Stimulated activated CD8-positive, alpha-beta memory T cell treated with anti-CD3 and anti-CD28 coated beads, Interleukin-7, amount 100 ng/mL, for 48 hours (primary cell): ENCODE data around the gene CEP152.

ENCODE experiments used
- DNase-seq, 2 donors: peaks; one replicate each; pipeline ENCODE4 v3.0.0-alpha.2; 2020; ENCODE audit warnings: low read depth in 1 of 2; ENCODE audit errors: extremely low read depth in 1 of 2

CEP152 gene

DNA sequence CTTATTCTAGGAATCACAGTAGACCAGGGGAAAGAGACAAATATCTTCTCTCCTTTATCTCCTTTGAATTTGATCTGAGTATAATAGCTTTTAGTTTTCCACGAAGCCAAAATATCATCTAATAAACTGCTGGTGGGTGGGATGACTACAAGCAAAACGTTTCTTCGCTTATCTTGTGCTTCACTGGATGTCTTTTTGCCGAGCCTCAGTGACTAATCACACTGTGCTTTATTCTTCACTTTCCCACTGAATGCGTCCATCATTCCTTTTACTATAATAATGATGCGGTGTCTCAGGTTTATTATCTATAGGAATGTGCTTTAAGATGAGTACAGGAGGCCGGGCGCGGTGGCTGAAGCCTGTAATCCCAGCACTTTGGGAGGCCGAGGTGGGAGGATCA lies 32.5 kb downstream of the CEP152 start:
- DNase-seq = no peak

DNA sequence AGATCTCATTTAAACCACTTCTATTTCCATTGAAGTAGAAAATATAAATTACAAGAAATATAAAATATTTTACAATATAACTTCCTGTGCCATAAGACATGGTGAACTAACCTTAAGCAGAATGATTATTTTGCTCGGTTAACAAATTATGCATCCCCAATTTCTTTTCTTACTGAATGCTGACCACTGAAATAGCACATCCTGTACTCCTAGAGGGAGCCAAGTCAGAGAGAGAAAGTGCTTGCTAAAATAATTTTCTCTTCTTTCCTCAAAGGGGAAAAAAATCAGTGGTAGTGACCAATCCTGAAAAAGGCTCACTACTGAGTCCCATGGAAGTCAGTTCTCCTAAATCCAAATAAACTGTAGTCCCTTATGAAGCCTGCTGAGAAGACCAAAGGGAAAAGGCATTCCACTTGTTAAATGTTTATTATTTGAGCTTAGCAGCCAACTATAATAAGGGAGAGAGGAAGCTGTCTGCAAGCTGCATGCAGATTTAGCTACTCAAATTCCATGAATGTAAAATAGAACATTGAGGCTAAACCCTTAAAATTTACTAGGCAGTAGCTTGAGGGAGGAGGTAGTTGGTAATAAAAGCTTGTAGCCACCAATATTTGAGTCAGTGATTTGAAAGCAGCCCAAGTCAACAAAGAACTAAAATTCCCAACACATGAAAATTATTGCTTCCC lies 33.1 kb downstream of the CEP152 start:
- no peak for DNase-seq

DNA sequence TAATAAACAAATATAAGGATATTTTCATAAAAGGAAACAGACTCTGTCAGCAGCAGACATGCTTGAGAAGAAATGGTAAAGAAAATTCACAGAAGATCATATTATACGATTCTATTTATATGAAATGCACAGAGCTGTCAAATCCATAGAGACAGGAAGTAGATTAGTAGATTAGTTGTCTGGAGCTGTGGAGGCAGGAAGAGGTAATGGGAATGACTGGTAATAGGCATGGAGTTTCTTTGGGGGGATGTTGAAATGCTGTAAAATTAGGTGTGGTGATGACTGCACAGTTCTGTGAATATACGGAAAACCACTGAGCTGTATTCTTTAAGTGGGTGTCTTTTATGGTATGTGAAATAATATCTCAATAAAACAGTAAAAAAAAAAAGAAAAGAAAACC lies 35.3 kb downstream of the CEP152 start:
- no peak for DNase-seq

DNA sequence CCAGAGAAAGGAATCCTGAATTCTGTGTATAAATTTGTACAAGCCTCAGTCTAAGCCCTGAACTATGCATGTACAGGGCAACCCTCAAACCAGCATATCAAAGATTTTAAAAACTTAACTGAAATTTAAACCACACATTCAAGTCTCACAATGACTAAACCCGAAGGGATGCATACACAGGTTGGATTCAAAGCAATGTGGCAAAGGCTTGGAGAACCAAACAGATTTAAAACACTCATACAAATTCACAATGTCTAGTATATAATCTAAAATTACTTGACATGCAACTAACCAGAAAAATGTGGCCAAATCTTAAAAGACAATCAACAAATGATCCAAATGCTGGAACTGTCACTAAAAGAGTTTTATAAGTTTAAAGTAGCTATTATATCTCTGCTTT lies 36.4 kb downstream of the CEP152 start:
- no peak for DNase-seq

DNA sequence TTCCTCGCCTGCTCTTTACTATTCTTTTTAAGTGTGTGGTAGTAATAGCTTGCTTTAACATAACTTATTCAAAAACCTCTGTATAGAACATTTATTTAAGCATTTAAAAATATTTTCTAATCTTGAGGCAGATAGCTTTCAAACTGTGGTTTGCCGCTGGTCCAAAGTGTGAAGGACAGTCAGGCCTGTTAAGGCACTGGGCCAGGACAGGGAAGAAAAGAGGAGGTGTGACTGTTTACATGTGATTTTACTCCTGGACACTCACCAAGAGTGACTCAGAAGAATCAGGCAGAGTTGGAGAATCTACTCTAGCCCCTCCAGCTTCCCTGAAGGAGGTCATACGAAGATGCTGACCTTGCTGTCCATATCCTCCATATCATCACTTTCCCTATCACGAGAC lies 44.7 kb downstream of the CEP152 start:
- no peak for DNase-seq

DNA sequence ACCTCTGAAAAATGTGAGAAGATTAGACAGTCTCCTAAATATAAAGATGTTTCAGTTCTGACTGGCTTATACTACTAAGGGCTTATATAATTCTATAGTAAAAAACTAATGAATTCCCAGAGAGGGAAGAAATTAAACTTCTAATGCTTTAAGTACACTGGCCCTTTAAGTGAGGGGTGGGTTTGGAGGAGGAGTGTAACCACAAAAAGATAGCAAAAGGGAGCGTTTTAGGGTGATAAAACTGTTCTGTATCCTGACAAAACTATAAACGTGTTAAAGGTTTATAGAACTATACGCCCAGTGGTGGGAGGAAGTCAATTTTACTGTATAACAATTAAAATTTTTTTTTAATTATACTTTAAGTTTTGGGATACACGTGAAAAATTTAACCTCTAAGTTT lies 45.8 kb downstream of the CEP152 start:
- DNase-seq = no peak

DNA sequence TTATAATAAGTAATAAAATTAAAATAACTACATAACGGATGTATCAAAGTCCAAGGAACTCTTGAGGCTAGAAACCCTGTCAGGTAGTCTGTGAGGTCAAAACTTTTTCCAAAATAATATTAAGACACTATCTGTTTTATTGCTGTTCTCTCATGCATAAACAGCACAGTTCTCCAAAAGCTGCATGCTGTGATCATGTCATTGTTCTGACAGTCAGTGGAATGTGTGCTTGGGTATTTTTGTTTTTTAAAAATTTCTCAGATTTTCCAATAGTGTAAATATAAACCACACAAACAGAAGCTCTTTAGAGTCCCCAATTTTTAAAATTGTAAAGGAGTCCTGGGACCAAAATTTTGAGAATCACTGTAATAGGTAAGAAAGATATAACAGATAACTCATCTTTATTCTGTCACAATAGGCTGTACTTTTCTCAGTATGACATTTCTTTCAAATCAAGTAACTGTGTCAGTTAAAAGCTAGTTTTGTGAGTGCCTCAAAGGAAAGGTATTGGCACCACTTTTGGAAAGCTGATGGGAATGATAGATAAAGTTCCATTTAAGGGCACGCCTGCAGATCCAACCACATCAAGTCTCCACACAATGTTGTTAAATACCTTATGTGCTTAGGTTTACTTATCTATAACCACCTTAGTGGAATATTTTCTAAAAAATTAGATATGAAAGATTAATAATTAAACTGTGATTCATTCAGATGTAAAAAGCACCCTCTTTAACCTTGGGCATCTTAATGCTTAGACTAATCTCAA lies 49.3 kb downstream of the CEP152 start:
- DNase-seq = no peak

DNA sequence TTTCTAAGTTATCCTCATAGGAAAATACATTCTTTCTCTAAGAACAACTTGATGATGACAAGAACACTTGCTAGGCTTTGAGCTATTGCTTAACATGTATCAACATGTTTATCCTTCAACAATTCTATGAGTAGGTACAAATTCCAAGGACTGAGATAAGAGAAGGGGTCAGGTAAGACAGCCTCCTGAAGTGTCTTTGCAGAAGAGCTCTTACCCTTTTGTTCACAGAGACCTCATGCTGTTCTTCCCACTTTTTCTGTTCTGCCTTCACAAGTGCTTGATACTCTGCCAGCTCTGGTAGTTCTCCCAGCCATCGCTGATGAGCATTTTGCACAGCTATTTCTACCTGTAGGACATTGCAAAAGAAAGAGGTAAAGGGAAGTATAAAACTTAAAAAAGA lies 50.9 kb downstream of the CEP152 start:
- DNase-seq = no peak

DNA sequence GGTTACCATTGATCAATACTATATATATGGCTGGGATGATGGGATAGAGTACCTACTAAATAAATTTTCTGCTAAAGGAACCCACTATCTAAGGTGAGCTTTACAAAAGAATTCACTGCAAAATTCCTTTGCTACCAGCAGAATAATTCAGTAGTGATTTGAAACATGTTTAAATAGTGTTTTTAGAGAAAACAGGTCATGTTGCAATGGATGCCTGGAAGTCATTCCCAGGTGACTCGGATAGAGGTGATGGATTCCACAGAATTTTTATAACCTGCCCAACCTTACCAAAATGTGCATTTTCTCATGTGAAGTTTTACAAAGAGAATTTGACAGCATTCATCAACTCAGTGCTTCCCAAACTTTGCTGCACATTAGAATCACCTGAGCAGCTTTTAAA lies 53.2 kb downstream of the CEP152 start:
- no peak for DNase-seq

DNA sequence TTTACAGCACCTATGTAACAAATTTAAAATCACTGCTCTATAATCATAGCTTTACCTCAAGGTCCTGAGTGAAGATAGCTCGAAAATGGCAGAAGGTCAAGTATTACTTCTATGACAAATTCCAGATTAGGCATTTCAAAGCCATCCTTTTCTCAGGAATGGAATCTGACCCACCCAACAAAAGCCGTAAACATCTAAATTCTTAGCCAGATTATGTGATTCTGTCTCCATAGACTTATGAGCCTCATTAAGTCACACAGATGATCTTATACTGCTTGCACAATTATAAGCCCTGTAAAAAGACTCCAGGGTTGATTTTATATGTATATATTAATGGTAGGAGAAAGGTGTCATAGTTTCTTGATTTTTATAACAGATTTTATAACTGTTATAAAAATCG lies 56.9 kb downstream of the CEP152 start:
- no peak for DNase-seq

DNA sequence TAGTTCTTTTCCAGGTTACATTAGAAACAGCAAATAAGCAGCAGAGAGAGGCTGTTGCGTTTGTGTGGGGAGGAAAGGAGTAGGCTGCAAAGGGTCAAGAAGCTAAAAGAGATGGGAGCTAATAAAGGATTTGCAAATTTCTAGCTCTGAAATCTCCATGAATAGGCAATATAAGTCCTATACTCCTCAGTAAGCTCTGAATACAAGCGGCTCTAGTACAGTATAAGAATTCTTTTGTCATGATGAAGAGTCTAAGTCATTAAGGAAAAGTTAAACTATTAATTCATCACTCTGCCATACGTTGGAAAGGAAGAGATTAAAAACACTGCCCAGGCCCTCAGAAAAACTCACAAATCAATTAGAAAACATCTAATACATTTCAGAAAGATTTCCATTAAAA lies 59.3 kb downstream of the CEP152 start:
- DNase-seq = no peak

DNA sequence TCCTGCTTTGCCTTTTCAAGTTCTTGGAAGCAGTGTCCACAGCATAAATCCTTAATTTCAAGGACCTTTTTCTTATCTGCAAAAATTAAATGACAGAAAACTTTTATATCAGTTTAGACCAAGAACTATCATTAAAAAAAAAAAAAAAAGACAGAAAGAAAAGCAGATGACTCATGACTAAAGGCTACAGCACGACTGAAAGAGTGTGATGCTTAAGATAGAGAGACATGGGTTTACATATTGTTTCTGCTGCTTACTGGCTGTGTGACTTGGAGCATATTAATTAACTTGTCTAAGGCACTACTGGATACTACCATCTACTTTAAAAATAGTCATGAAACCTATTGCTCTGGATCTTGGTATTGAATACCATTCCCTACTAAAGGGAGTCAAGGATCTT lies 62.3 kb downstream of the CEP152 start:
- DNase-seq = no peak

DNA sequence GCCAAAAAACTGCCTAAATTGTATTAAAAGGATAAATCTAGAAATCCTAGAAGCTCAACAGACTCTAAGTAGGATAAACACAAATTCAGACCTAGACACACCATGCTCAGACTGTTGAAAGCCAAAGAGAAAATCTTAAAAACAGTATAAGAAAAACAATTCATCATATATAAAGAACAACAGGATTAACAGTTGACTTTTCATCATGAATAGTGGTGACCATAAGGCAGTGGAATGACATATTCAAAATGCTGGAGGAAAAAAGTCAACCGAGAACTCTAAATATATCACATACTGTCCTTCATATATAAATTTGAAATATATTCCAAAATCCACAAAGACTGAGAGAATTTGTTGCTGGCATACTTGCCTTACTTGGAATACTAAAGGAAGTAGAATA lies 77.3 kb downstream of the CEP152 start:
- no peak for DNase-seq

DNA sequence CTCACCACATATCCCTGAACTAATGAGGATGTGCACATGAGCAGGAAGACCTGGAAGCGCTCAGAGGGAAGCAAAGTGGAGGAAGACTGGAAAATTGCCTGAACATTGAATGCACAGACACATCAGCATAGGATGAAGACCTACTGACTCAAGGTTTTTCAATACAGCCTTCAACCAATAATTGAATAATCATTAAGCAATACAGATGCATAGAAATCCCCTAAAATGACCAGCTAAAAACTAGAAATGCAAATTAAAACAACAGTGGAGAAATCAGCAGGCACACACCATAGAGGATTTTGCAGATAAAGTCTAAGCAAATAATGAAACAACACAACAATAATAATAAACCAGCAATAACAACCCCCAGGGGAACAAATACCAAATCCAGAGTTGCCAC lies 80.4 kb downstream of the CEP152 start:
- no peak for DNase-seq

DNA sequence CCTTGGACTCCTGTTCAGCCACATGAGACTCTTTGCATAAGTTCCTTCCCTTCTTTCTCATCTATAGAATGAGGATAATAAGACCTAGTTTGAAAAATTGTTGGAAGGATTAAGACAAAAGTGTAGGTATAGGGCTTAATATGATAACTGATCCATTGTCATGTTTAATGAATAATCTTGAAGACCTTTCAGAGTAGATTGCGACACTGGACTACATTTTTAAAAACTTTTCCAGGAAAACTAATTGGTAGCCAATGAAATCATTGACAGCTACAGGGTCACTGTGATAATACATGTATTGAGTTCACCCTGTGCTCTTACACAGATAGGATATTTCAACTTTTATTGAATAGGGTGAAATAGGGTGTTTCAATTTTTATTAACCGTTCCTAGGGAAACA lies 86.9 kb downstream of the CEP152 start:
- DNase-seq = no peak

DNA sequence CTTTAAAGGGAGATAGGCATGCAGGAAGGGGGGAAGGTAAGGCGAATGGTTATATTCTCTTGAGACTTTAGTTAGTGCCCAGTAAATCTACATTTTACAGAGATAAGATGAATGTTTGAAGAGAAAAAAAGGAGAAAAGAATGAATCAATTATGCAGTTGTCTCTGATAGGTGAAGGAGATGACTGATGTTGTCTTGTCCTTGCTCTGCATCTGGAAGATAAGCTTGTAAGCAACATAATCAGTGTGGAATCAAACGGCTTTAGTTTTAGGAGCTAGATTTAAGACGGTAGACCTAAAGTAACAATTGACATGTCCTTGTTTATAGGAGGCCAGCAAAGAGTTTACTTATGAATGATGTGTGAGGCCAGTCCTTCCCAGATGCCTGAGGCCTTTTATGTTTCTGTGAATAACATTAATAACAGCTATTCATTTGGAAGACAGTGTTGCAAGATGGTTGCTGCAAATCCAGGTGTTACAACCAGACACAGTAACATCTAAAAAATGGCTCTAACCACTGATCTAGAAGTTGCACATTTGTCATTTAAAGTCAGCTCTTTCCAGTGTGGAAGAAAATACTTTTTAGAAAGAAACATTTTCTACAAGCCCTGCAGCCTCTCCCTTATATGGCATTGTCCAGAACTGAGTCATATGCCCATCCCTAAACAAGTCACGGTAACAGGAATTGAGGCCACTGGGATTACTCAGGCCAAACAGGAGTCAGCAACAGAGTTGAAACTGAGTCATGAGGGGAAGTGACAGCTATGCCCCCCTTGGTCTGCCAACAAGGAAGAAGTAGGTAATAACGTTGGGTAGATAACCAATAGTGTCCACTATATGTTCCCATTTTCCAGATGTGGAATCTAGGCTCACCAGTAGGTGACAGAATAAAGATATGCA lies 87.9 kb downstream of the CEP152 start:
- no peak for DNase-seq

DNA sequence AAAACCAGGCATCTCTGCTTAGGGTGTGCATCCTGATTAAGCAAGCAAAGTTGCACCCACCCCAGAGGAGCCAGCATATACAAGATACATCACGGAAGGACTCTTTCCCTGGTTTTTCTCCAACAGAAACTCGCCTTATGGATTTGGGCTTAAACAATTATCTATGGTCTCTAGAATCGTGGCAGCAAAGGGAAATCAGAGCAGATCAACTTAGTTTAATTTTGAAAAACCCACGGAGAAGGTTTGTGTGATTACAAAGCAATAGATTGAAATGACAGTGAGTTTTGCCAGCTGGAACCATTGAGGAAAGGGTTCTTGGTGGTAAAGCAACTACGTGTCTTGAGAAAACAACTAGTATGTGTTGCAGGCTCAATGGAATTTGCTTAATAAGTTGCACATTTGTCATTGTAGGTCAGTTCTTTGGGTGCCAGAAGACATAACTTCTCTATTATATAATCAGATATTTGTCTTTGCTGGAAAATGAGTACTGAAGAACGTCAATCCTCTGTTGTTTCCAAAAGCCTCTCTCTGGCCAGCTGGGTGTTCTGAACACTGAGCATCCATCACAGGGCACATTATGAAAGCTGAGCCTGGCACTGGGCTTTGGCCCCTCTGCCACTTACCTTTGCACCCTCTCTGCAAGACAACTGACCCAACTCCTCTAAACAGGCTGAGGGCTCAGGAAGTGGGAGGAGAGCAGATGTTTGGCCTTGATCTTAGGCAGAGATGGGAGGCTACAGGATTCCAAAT lies 89.6 kb downstream of the CEP152 start:
- DNase-seq = no peak

DNA sequence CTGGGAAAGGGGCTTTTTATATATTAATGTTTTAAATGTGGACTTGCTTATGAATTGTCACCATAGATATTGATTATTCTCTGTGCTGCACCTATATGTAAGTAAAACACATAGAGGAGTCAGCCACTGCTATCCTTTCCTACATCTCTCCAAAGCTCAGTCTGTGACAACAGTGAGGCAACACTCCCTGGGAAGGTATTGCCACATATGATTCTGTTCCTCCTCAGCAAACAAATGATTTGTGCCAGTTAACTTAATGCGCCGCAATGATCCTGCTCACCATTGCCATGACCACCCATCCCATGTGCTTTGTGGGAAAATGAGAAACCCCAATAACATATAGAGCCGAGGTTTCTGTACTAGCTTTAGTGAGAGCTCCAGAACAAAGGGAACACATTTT lies 90.2 kb downstream of the CEP152 start:
- DNase-seq = no peak

DNA sequence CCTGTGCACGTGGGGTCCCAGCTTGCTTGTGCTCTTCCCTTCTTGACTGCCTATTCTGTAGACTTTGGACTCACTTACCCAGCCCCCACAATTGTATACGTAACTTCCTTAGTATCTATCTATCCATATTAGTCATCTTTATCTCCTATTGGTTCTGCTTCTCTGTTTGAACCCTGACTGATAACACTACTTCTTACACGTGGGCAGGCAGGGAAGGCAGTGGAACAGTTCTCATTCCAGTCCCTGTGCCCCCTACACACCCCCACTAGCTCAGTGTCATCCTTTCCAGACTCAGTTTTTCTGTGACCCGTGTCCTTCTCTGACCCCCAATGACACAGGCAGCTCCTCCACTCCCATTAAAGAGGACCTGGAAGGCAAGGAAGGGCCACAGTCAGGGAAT lies 91.2 kb downstream of the CEP152 start:
- no peak for DNase-seq

DNA sequence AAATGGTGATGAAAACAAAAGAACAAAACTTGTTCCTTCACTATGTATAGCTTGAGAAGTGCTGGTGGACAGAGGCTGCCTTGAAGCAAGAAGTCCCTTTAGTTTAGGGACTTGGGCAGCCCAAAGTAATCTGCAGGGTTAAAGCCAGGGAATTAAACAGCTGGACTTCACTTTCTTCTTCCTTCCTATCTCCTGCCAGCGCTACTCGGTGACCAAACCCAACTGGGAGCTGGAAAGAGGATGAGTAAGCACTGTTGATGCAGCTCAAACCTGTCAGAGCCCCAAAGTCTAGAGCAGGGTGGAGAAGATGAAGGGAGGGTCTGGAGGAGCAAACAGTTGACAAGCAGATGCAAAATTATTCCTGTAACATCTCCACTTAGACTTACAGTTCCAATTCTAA lies 92.2 kb downstream of the CEP152 start:
- DNase-seq = no peak

DNA sequence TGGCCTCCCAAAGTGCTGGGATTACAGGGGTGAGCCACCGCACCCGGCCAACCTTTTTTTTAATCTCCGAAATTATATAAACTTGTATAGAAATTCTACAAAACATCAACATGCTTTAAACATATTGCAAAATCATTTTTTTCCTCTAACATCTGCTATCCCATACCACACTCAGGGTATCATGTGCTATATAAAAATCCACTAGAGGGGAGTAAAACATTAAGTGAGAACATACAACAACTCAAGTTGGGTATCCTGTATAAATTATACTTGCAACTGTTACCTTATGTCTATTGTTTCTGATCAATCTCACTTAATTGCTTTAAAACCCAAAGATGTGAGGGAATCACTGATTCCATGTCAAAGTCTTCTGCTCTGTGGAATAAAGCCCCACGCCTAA lies 93.4 kb downstream of the CEP152 start:
- no peak for DNase-seq
